ENCODE measurements around the gene CEP295NL.

GRCh38 chr17:78913115-78913514, 10.1 kb upstream of the CEP295NL start:
- TF ChIP-seq POLR2A (IDR thresholded peaks at IDR 0.05) (no peak), CTCF (IDR thresholded peaks at IDR 0.05) (no peak), POLR2AphosphoS5 (IDR thresholded peaks at IDR 0.05) (no peak)

All from gastroesophageal sphincter (tissue), 3 donors.